ENCODE results near the gene PCSK7.

PCSK7 gene

GRCh38 chr11:117187428-117187798 is 44.5 kb downstream of the PCSK7 start:
- no peak for TF ChIP-seq REST (IDR thresholded peaks at IDR 0.05; ENCODE audit: insufficient read depth in 1 of 2, low read depth in 2 of 2, low read length in 2 of 2)
- no peak for TF ChIP-seq POLR2AphosphoS5 (IDR thresholded peaks at IDR 0.05; ENCODE audit: low read depth, low read length)
- no peak for TF ChIP-seq SIN3A (IDR thresholded peaks at IDR 0.05; ENCODE audit: borderline replicate concordance, insufficient read depth, low read length)
- TF ChIP-seq TAF1 (IDR thresholded peaks at IDR 0.05; ENCODE audit: borderline replicate concordance, insufficient read depth, low read length), result no peak
- TF ChIP-seq FOXP2 (optimal IDR thresholded peaks at IDR 0.05; ENCODE audit: borderline replicate concordance, extremely low read depth, extremely low read length, insufficient read depth), result no peak

- TF ChIP-seq POLR2AphosphoS5 (IDR thresholded peaks at IDR 0.05; ENCODE audit: low read depth, low read length) (no peak), FOXP2 (optimal IDR thresholded peaks at IDR 0.05; ENCODE audit: borderline replicate concordance, extremely low read depth, extremely low read length, insufficient read depth) (no peak), REST (IDR thresholded peaks at IDR 0.05; ENCODE audit: insufficient read depth in 1 of 2, low read depth in 2 of 2, low read length in 2 of 2) (no peak), TAF1 (IDR thresholded peaks at IDR 0.05; ENCODE audit: borderline replicate concordance, insufficient read depth, low read length) (no peak), SIN3A (IDR thresholded peaks at IDR 0.05; ENCODE audit: borderline replicate concordance, insufficient read depth, low read length) (no peak)
Observed at GRCh38 chr11:117187007-117187406, 44.9 kb downstream of the PCSK7 start.

- no peak for TF ChIP-seq REST (IDR thresholded peaks at IDR 0.05; ENCODE audit: insufficient read depth in 1 of 2, low read depth in 2 of 2, low read length in 2 of 2)
- TF ChIP-seq FOXP2 (optimal IDR thresholded peaks at IDR 0.05; ENCODE audit: borderline replicate concordance, extremely low read depth, extremely low read length, insufficient read depth), result no peak
- TF ChIP-seq POLR2AphosphoS5 (IDR thresholded peaks at IDR 0.05; ENCODE audit: low read depth, low read length), result no peak
- TF ChIP-seq TAF1 (IDR thresholded peaks at IDR 0.05; ENCODE audit: borderline replicate concordance, insufficient read depth, low read length), result no peak
- TF ChIP-seq SIN3A (IDR thresholded peaks at IDR 0.05; ENCODE audit: borderline replicate concordance, insufficient read depth, low read length), result no peak
Observed at GRCh38 chr11:117186431-117186761, 45.5 kb downstream of the PCSK7 start.

GRCh38 chr11:117185736-117186430 is 46.0 kb downstream of the PCSK7 start:
- no peak for TF ChIP-seq FOXP2 (optimal IDR thresholded peaks at IDR 0.05; ENCODE audit: borderline replicate concordance, extremely low read depth, extremely low read length, insufficient read depth)
- no peak for TF ChIP-seq REST (IDR thresholded peaks at IDR 0.05; ENCODE audit: insufficient read depth in 1 of 2, low read depth in 2 of 2, low read length in 2 of 2)
- TF ChIP-seq POLR2AphosphoS5 (IDR thresholded peaks at IDR 0.05; ENCODE audit: low read depth, low read length), result no peak
- TF ChIP-seq TAF1 (IDR thresholded peaks at IDR 0.05; ENCODE audit: borderline replicate concordance, insufficient read depth, low read length), result no peak
- TF ChIP-seq SIN3A (IDR thresholded peaks at IDR 0.05; ENCODE audit: borderline replicate concordance, insufficient read depth, low read length), result no peak
